Smooth muscle cell (in vitro differentiated cells): Measurements from ENCODE around the gene HLA-DRB1. TPM values are rescaled to one million over a fixed set of nuclear protein-coding genes. Genes with fewer than 3 reads are reported as not detected.

ENCODE experiments used
- DNase-seq: peaks from one replicate; lab custom pipeline; 2025; ENCODE audit not compliant: unreplicated experiment; lab: John Stamatoyannopoulos, UW
- H2AFZ ChIP-seq: fragments of 200-600 bp; sonication (generic); 2 replicates; pipeline ENCODE4 v1.6.0; 2016; ENCODE audit warnings: antibody characterized with exemption, low read depth, mild to moderate bottlenecking
- H3F3A ChIP-seq: fragments of 200-600 bp; sonication (generic); 2 replicates; pipeline ENCODE4 v1.6.0; 2017; ENCODE audit warnings: antibody characterized with exemption, low read depth
- H3K27ac ChIP-seq: fragments of 200-600 bp; sonication (generic); 2 replicates; pipeline ENCODE4 v1.5.1; 2016; ENCODE audit warnings: low read depth, mild to moderate bottlenecking
- H3K27me3 ChIP-seq: fragments of 200-600 bp; sonication (generic); 2 replicates; pipeline ENCODE4 v1.6.1; 2016; ENCODE audit warnings: low read depth, mild to moderate bottlenecking
- H3K36me3 ChIP-seq: fragments of 200-600 bp; sonication (generic); 2 replicates; pipeline ENCODE4 v1.5.1; 2016; ENCODE audit warnings: low read depth
- H3K4me1 ChIP-seq: fragments of 200-600 bp; sonication (generic); 2 replicates; pipeline ENCODE4 v1.5.1; 2016; ENCODE audit warnings: low read depth
- H3K4me2 ChIP-seq: fragments of 200-600 bp; sonication (generic); 2 replicates; pipeline ENCODE4 v1.6.0; 2016; ENCODE audit warnings: mild to moderate bottlenecking
- H3K4me3 ChIP-seq: fragments of 200-600 bp; sonication (generic); 2 replicates; pipeline ENCODE4 v1.5.1; 2016; ENCODE audit warnings: mild to moderate bottlenecking
- H3K79me2 ChIP-seq: fragments of 200-600 bp; sonication (generic); 2 replicates; pipeline ENCODE4 v1.6.0; 2016; ENCODE audit warnings: low read depth, mild to moderate bottlenecking
- H3K9ac ChIP-seq: fragments of 200-600 bp; sonication (generic); 2 replicates; pipeline ENCODE4 v1.6.0; 2016; ENCODE audit warnings: low read depth
- H3K9me3 ChIP-seq: fragments of 200-600 bp; sonication (generic); replicated peaks from 2 replicates; pipeline ENCODE4 v1.5.1; 2016; ENCODE audit warnings: low read depth
- H4K20me1 ChIP-seq: fragments of 200-600 bp; sonication (generic); 2 replicates; pipeline ENCODE4 v1.6.0; 2016; ENCODE audit warnings: low read depth
- WGBS: methylation state at CpG from one replicate; pipeline ENCODE4 v1.1.7; 2016; ENCODE audit warnings: low lambda C conversion rate; 5-methylcytosine and 5-hydroxymethylcytosine counted together
- polyA plus RNA-seq: library from polyadenylated mRNA; unstranded; fragments of >200 nt; fragmentation: Nextera tagmentation; extraction: Ambion mirVana; gene quantifications from 2 replicates; pipeline ENCODE4 v1.2.1, GENCODE V29; 2016
- total RNA-seq: library from RNA; depleted of rRNA; stranded (reverse); fragments of >200 nt; gene quantifications from 2 replicates; pipeline ENCODE4 v1.2.3, GENCODE V29; 2014
- TF ChIP-seq, protein P1 (sequence below): fragments of 200-600 bp; sonication (generic); IDR thresholded peaks from 2 replicates; pipeline ENCODE4 v1.5.1; 2017; ENCODE audit warnings: borderline replicate concordance, mild to moderate bottlenecking, antibody characterized with exemption; ENCODE audit not compliant: insufficient read depth, poor library complexity, severe bottlenecking

HLA-DRB1 gene
- total and polyA plus RNA-seq, 2 experiments from 2014 or later = 28.5 to 32.9 TPM

DNA sequence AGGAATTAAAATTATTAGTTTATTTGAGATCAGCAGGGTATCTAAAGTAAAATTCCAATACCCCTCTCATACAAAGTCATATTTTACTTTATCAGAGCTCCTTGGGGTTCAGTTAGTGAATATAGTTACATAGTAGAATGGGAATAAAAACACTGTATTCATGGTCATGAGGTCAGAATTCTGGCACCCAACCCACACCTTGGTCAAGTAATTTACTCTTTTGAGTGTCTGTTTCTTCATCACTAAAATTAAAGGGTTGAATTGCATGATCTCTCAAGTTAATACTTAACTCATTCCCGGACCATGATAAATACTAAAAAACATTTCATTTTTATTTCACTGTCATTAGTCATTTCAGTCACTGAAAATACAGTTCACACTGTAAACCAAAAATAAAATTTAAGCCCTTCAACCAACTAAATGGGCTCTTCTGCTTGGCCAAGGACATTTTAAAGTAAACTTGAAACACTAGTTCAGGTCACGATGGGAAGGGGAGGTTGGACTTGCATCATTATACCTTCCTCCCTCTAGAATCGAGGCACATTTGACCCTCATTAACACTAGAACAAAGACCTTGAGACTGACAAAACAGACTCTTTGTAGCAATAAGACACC is 21.1 kb upstream of the HLA-DRB1 start:
- Histone ChIP-seq H3K4me3 (no peak overlapping the region), H3F3A (no peaks in the 10 kb centered on the region), H4K20me1 (no peaks in the 10 kb centered on the region), H2AFZ (no peak overlapping the region), H3K27ac (peak overlapping the region; percentile 93), H3K27me3 (no peaks in the 10 kb centered on the region), H3K79me2 (no peaks in the 10 kb centered on the region), H3K9ac (peak overlapping the region; percentile 49), H3K36me3 (no peaks in the 10 kb centered on the region), H3K4me2 (no peak overlapping the region), H3K9me3 (no peaks in the 10 kb centered on the region), H3K4me1 (peaks cover 5% of the 10 kb centered on the region)
- DNase-seq = no peak
- TF ChIP-seq, protein P1, sequence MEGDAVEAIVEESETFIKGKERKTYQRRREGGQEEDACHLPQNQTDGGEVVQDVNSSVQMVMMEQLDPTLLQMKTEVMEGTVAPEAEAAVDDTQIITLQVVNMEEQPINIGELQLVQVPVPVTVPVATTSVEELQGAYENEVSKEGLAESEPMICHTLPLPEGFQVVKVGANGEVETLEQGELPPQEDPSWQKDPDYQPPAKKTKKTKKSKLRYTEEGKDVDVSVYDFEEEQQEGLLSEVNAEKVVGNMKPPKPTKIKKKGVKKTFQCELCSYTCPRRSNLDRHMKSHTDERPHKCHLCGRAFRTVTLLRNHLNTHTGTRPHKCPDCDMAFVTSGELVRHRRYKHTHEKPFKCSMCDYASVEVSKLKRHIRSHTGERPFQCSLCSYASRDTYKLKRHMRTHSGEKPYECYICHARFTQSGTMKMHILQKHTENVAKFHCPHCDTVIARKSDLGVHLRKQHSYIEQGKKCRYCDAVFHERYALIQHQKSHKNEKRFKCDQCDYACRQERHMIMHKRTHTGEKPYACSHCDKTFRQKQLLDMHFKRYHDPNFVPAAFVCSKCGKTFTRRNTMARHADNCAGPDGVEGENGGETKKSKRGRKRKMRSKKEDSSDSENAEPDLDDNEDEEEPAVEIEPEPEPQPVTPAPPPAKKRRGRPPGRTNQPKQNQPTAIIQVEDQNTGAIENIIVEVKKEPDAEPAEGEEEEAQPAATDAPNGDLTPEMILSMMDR = no peak
- WGBS = 95% methylated on average over 3 of the region's 3 CpGs

DNA sequence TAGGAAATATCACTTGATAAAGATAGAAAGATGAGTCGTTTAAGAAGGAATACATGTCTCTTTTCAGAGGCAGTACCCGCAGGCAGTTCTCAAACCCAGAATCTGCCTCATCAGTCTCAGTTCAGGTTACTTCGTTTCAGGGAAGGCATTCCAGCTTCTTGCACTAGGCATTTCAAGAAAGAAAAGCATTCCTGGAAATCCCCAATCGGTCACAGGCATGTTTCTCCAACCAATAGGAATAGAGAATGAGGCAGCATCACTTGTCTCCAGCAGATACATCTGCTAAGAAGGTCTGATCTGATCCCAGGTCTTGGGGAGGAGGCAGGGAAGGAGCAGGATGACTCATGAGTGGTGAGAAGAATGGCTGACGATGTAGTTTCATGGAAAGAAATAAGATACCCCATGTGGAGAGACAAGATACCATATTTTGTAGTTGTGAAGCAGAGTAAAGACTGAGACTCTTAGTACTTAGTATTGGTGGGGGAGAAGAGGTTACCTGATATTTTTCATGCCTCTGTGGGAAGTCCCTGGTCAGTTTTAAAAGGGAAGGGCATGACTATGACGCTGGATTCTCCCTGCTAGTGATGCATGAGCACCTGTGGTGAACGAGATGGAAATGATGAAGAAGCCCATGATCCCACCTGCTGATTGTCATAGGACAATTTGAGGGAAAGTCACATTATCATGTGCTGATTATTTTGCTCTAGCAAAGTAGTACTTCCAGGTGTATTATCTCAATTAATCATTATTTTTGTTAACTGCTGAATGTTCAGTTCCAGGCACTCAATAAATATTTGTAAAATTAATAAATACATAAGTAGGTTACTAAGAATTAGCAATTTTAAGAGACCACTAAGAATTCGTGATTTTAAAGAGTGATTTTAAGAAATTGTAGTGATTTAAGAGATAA is 20.3 kb upstream of the HLA-DRB1 start:
- peak; percentile 17 for DNase-seq
- WGBS = 21% methylated on average over 8 of the region's 8 CpGs

DNA sequence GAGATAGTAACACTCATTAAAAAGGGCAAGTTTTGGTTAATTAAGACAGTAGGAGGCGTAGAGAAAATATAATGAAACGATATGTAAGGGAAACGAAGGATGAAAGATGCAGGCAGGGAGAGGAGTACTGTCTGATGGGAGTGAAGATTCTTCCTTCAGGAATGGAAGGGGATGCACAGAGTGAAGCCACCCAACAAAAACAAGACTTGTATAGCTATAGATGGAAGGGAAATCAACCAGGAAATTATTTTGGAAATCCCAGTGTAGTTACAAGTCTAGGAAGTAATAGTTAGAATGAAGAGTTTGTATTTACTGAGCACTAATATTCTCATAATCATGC is 19.7 kb upstream of the HLA-DRB1 start:
- peak overlapping the region; percentile 93 for H3K27ac ChIP-seq
- peak overlapping the region; percentile 67 for H3K4me2 ChIP-seq

More for the DNA sequence above, 20.3 kb upstream of the HLA-DRB1 start:
- Histone ChIP-seq H3K27me3 (no peaks in the 10 kb centered on the region), H3K79me2 (no peaks in the 10 kb centered on the region), H3K9ac (peak overlapping the region; percentile 82), H3F3A (no peaks in the 10 kb centered on the region), H3K9me3 (no peaks in the 10 kb centered on the region), H3K4me2 (peak overlapping the region; percentile 70), H4K20me1 (no peaks in the 10 kb centered on the region), H3K4me1 (peaks cover 5% of the 10 kb centered on the region), H3K27ac (peak overlapping the region; percentile 93), H3K36me3 (no peaks in the 10 kb centered on the region), H2AFZ (peak overlapping the region; percentile 78), H3K4me3 (no peak overlapping the region)
- TF ChIP-seq, protein P1 = no peak

More for the DNA sequence above, 19.7 kb upstream of the HLA-DRB1 start:
- no peaks in the 10 kb centered on the region for H4K20me1 ChIP-seq
- H3K36me3 ChIP-seq = no peaks in the 10 kb centered on the region
- no peaks in the 10 kb centered on the region for H3F3A ChIP-seq
- TF ChIP-seq, protein P1 = no peak
- DNase-seq = no peak
- no peaks in the 10 kb centered on the region for H3K27me3 ChIP-seq
- H3K4me3 ChIP-seq = no peak overlapping the region
- H3K9ac ChIP-seq = peak overlapping the region; percentile 82
- 89% methylated on average over 3 of the region's 3 CpGs for WGBS
- H2AFZ ChIP-seq = peak overlapping the region; percentile 78
- H3K9me3 ChIP-seq = no peaks in the 10 kb centered on the region
- H3K79me2 ChIP-seq = no peaks in the 10 kb centered on the region
- peaks cover 5% of the 10 kb centered on the region for H3K4me1 ChIP-seq
